Measurements from ENCODE around the gene CLTC. TPM values are rescaled to one million over a fixed set of nuclear protein-coding genes. Genes with fewer than 3 reads are reported as not detected.

CLTC gene
- total and polyA plus RNA-seq, 10 of the 15 experiments (the other 5 are each of a cell fraction or from before 2014, with no cell fraction given): 77.5 to 188 (median 129) TPM

- ChIA-PET CTCF (interaction anchor here (0.6 to 1.3 kb wide), 4 partner anchors 12 to 343 kb away, joined by 3 to 8 read pairs (median 4); no protein-coding TSS in a partner anchor), SMC1A (ENCODE audit: uncharacterized antibody, unreplicated experiment) (interaction anchor here (0.7 to 1.4 kb wide), 4 partner anchors 9 to 505 kb away, joined by 3 read pairs; no protein-coding TSS in a partner anchor), RAD21 (ENCODE audit: unreplicated experiment) (interaction anchor here (1.2 kb wide), 1 partner anchor 12 kb away, joined by 3 read pairs; no protein-coding TSS in a partner anchor), POLR2A (interaction anchor here (1.0 kb wide), 1 partner anchor 8 kb away, joined by 4 read pairs; no protein-coding TSS in a partner anchor)
- no peaks in the 10 kb centered on the region for H3K27me3 ChIP-seq (replicated peaks in 1 of 2; ENCODE audit: control insufficient read depth in 2 of 2, insufficient read depth in 2 of 2, low read length in 1 of 2)
- H3K79me2 ChIP-seq (ENCODE audit: control insufficient read depth, insufficient read depth, low read length): peaks cover 5% of the 10 kb centered on the region
- peaks cover 0 to 6% of the 10 kb centered on the region in 2 experiments; a peak in 1 of 4 replicates for H3K36me3 ChIP-seq (ENCODE audit: control insufficient read depth in 2 of 2, insufficient read depth in 2 of 2, low read length in 1 of 2)
- no peak for DNase-seq (ENCODE audit: low read depth, low spot score)
- WGBS (ENCODE audit: insufficient coverage, insufficient replicate concordance, low lambda C conversion rate, missing lambda C conversion rate): 94% methylated on average over 2 of the region's 2 CpGs
- H4K20me1 ChIP-seq (ENCODE audit: control insufficient read depth, insufficient read depth): no peaks in the 10 kb centered on the region
- no peaks in the 10 kb centered on the region for H3K9me3 ChIP-seq (replicated peaks; ENCODE audit: control insufficient read depth, insufficient read depth, low read length)
- ATAC-seq: no peak
- no peak overlapping the region for H3K4me2 ChIP-seq (ENCODE audit: control insufficient read depth, insufficient read depth)
- no peak for FAIRE-seq
- in situ Hi-C loops (cut with MboI) (no loop called here), intact Hi-C loops (cut with micrococcal nuclease; ENCODE audit: unreplicated experiment) (no loop called here)
- H3K27ac ChIP-seq (ENCODE audit: control insufficient read depth, insufficient read depth): no peak overlapping the region
- H2AFZ ChIP-seq (ENCODE audit: control insufficient read depth, low read depth, low read length): no peak overlapping the region
- no peak overlapping the region for H3K4me3 ChIP-seq
- H3K4me1 ChIP-seq (ENCODE audit: control insufficient read depth, insufficient read depth, low read length): no peaks in the 10 kb centered on the region; the same call in 1 of the 2 replicates
- no peak overlapping the region for H3K9ac ChIP-seq (ENCODE audit: control insufficient read depth, insufficient read depth, low read length)
- no TSS peak for BruUV-seq (replicated peaks)
- TF ChIP-seq CBFB (IDR thresholded peaks at IDR 0.05; ENCODE audit: low read depth): no peak
- TF ChIP-seq NR2C1 (IDR thresholded peaks at IDR 0.05): no peak
- TF ChIP-seq, protein P1, sequence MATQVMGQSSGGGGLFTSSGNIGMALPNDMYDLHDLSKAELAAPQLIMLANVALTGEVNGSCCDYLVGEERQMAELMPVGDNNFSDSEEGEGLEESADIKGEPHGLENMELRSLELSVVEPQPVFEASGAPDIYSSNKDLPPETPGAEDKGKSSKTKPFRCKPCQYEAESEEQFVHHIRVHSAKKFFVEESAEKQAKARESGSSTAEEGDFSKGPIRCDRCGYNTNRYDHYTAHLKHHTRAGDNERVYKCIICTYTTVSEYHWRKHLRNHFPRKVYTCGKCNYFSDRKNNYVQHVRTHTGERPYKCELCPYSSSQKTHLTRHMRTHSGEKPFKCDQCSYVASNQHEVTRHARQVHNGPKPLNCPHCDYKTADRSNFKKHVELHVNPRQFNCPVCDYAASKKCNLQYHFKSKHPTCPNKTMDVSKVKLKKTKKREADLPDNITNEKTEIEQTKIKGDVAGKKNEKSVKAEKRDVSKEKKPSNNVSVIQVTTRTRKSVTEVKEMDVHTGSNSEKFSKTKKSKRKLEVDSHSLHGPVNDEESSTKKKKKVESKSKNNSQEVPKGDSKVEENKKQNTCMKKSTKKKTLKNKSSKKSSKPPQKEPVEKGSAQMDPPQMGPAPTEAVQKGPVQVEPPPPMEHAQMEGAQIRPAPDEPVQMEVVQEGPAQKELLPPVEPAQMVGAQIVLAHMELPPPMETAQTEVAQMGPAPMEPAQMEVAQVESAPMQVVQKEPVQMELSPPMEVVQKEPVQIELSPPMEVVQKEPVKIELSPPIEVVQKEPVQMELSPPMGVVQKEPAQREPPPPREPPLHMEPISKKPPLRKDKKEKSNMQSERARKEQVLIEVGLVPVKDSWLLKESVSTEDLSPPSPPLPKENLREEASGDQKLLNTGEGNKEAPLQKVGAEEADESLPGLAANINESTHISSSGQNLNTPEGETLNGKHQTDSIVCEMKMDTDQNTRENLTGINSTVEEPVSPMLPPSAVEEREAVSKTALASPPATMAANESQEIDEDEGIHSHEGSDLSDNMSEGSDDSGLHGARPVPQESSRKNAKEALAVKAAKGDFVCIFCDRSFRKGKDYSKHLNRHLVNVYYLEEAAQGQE (IDR thresholded peaks at IDR 0.05; ENCODE audit: low read depth, low read length): no peak
- no peak for TF ChIP-seq RCOR1 (conservative IDR thresholded peaks at IDR 0.05; ENCODE audit: low read depth, low read length)
- no peak for TF ChIP-seq RBBP5 (conservative IDR thresholded peaks at IDR 0.05)
- no peak for TF ChIP-seq GABPA (IDR thresholded peaks at IDR 0.05; ENCODE audit: low read depth)
- TF ChIP-seq SMAD1 (IDR thresholded peaks at IDR 0.05; ENCODE audit: low read depth, partially characterized antibody): no peak
- no peak for TF ChIP-seq IRF4 (IDR thresholded peaks at IDR 0.05; ENCODE audit: low read depth, low read length)
- TF ChIP-seq TARDBP (IDR thresholded peaks at IDR 0.05; ENCODE audit: borderline replicate concordance): no peak
- no peak for TF ChIP-seq MYC (IDR thresholded peaks at IDR 0.05; ENCODE audit: insufficient read depth, insufficient read length, insufficient replicate concordance, low read length, severe bottlenecking)
- no peak for TF ChIP-seq SUZ12 (IDR thresholded peaks at IDR 0.05; ENCODE audit: unreplicated experiment)
- TF ChIP-seq BCL11A (IDR thresholded peaks at IDR 0.05; ENCODE audit: low read depth, low read length): no peak
- no peak for TF ChIP-seq PRDM15 (CRISPR knock-in tag; IDR thresholded peaks at IDR 0.05)
- TF ChIP-seq MEF2B (IDR thresholded peaks at IDR 0.05; ENCODE audit: partially characterized antibody, poor library complexity, severe bottlenecking): no peak
- TF ChIP-seq ATF2 (IDR thresholded peaks at IDR 0.05; ENCODE audit: low read length): no peak
These were observed 114.0 kb downstream of the CLTC start for GRCh38 chr17:59733697-59734096.
